WI38 (cell line): ENCODE results near the gene PTPN5.
"Not testable (repeated sequence)": the region's sequence is repeated elsewhere in the genome, so short reads cannot be mapped to it uniquely, and the experiment has no call there.

Experiments
- H3K4me3 ChIP-seq: 2 replicates; pipeline ENCODE4 v1.5.1; 2011; ENCODE audit warnings: low read depth, mild to moderate bottlenecking, control low read depth, low read length
- TF ChIP-seq, protein P1 (sequence below): IDR thresholded peaks from 2 replicates; pipeline ENCODE4 v1.5.1; 2012; ENCODE audit warnings: low read depth, mild to moderate bottlenecking, control low read depth, low read length

Gene PTPN5

DNA sequence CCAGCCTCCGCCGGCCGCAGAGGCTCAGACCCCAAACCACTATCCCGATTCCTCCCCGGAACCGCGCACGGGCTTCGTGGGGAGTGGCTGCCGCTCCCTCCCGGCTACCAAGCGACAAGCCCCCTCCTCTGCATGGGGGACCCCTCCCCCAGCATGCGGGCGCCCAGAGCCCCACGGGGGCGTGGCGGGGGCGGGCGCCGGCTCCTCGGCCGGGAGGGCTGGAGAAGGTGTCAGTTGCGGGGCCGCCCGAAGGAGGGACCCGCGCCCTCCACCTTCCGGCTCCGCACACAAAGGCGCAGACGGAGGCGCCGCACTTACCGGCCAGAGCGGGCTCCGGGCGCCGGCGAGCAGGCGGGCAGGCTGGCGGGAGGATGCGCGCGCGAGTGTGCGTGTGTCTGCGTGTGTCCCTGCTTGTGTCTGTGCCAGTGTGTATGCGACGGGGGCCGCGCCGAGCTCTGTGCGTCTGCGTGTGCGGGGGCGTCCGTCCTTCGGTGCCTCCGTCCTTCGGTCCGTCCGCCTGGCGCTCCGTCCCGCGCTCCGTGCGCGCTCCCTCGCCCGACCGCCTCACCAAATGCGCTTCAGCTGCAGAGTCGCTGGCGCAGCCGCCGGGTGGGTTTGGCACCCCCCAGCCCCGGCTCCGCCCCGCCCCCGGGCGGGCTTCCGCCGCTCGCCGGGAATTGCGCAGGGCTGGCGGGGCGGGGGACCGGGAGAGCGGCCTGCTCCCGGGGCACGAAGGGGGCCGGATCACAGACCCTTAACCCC lies at the start of gene PTPN5:
Gene PTPN5, minus strand, starts transcription at position 592 of the 762 bp plus-strand sequence. CDS start 19,840 bp downstream, outside the sequence.
- TF ChIP-seq, protein P1, sequence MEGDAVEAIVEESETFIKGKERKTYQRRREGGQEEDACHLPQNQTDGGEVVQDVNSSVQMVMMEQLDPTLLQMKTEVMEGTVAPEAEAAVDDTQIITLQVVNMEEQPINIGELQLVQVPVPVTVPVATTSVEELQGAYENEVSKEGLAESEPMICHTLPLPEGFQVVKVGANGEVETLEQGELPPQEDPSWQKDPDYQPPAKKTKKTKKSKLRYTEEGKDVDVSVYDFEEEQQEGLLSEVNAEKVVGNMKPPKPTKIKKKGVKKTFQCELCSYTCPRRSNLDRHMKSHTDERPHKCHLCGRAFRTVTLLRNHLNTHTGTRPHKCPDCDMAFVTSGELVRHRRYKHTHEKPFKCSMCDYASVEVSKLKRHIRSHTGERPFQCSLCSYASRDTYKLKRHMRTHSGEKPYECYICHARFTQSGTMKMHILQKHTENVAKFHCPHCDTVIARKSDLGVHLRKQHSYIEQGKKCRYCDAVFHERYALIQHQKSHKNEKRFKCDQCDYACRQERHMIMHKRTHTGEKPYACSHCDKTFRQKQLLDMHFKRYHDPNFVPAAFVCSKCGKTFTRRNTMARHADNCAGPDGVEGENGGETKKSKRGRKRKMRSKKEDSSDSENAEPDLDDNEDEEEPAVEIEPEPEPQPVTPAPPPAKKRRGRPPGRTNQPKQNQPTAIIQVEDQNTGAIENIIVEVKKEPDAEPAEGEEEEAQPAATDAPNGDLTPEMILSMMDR = no peak
- H3K4me3 ChIP-seq = no peak within 1 kb of the TSS

DNA sequence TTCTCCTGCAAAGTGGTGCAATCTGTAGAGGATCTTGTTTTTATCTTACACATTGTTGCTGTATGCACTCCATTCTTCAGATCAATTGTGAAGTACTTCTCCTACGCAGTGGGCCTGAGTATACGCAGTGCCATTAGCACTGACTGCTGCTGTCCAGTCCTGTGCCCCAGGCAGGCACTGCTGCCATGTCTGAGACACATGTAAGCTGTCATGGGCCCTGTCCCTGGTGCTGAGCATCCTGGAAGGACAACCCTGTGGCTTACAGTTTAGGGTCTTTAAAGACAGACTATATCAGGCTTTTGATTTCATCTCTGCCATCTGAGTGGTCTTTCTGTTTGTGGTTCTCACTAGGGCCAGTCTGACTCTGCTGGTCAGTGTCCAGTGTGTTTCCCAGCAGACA lies 44.8 kb upstream of the PTPN5 start:
- no peak overlapping the region for H3K4me3 ChIP-seq
- TF ChIP-seq, protein P1 = no peak

DNA sequence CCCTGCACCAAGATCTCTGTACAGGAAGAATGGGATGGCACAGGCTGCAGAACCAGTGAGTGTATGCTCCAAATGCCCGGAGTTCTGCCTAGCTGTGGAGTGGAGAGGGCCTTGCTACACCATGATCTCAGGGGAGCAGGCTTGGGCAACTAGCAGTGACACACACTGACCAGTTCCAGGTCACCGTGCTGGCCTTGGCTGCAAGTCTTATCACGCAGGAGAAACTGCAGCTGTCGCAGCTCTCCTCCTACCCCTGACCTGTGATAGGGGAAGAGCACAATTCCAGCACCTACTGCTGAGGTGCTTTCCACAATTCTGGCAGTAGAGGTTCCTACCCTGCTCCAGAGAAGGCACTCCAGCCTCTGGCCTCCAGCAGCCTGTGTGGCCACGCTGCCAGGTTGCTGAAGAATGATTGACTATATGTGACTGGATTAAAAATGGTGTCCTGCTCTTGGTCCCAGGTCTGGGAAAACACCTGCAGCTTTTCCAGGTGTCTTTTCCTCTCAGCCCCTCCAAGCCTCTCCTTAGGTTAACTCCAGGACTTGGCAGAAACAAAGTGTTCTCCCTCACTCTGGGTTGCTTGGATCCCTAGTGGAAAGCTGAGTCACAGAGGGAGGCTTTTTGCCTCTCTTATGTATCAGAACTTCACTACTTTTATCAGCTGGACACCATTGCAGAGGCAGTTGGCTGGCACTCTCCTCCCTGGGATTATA lies 43.3 kb upstream of the PTPN5 start:
- no peak overlapping the region for H3K4me3 ChIP-seq
- TF ChIP-seq, protein P1 = no peak

DNA sequence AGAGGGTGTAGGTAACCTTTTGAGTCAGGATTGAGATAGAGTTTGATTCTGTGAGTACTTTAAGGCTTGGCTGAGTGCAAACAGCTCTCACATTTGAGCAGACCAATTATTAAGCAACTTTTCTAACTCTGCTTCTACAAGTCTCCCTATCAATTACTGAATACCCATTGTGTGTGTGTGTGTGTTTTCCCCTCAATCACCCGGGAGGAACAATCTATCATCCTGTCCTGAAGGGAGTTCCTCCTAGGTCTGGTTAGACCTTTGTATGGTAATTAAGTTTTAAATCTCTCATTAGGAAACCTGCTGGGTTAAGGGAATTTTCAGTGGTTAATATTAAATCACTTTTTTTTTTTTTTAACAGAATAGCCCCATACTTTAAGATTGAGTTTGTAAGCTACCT lies 28.6 kb upstream of the PTPN5 start:
- not testable (repeated sequence) for H3K4me3 ChIP-seq

DNA sequence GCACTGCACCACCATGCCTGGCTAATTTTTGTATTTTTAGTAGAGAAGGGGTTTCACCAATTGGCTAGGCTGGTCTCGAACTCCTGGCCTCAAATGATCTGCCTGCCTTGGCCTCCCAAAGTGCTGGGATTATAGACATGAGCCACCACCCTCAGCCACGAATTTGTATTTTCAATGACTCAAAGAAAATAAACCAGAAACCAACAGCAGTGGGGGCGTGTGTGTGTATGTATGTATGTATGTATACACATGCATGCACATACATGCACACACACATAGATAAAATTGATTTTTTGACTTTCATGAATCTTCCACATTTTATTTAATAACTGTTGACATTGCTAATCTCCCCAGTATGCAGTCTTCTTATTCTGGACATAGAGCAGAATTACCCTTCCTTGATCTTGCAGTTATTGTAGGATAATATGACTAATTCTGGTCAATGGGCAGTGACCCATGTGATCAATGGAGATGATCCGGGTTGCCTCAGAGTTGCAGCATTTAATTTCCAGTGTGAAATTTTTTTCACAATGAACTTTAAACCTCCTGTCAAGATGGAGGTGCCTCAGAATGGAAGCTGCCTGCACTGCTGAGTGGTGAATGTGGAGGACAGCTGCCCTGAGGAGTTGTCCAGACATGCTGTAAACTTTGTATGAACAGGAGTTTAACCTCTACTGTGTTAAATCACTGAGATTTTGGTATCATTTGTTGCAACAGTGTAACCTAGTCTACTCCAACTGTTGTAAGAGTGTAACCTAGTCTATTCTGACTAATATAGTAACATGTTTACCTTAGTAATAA lies 12.8 kb upstream of the PTPN5 start:
- TF ChIP-seq, protein P1 = no peak
- H3K4me3 ChIP-seq = no peak overlapping the region

DNA sequence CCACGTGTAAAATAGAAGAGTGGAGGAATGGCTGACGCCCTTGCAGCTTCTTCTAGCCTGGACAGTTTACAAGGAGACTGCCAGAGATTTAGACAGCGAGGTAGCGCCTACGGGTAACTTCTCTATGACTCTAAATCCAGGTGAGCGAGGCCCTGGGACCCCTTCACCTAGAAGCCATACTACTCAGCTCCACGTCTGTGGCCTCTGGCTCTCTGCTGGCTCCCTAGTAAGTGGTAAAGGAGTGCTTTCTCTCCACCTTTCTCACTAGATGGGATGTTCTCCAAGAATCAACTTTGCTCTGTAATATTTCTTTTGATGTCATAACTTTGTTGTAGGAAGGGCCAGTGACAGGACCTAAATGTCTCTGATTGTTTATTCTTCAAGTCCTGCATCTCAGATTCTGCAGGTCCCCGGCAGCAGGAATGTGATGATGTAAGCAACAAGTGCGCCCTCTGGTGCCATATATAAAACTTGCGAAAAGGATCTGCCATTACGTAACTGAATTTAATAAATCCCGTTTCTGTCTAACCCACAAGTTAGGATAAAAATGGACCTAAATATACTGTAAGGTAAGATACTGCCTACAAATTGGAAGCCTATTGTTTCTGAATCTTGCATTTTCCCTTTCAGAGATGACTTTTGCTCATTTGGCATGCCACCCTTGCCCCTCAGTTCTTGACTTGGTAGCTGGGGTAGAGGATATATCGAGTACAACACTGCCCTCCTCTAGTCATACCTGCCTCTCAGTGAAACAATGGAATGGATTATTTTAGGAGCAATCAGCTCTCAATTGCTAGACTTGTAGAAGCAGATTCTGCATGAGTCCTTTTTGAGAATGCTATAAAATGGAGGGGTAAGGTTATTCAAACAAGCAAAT lies 11.0 kb upstream of the PTPN5 start:
- TF ChIP-seq, protein P1 = 0 out of 2 replicates have a peak, but pooled peaks have one; percentile 42
- H3K4me3 ChIP-seq = no peak overlapping the region
